ENCODE measurements around the gene GTF2IRD1. TPM values are rescaled to one million over a fixed set of nuclear protein-coding genes. Genes with fewer than 3 reads are reported as not detected.
A peak's percentile ranks its signal among the peaks of the same experiment; 100 is the strongest.

GTF2IRD1 gene
- total and polyA plus RNA-seq, 9 of the 15 experiments (the other 6 are each of a cell fraction or from before 2014, with no cell fraction given): 9.1 to 30.2 (median 14.0) TPM

DNA sequence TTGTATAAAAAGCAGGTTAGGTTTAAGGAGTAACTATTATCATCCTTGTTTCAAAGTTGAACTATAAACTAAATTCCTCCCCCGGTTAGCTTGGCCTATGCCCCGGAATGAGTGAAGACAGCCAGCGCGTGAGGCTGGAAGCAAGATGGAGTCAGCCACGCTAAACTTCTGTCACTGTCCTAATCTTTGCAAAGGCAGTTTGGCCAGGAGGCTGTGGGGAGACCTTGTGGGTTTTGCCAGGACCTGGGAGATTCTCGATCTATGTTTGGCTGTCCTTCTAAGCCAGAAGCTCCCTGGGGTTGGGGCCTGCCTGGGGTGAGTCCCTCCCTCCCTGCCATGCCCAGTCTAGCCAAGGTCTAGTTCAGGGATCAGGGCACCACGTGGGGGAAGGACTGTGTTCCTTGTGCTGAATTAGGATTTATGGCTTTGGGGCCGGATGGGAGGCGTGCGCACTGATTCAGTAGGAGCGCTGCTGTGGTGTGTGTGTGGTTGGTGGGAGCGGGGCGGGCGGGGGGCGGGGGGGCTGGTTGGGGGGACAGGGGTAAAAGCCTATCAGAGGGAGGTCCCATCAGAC, 871 bp upstream of the GTF2IRD1 start (continued):
- TF ChIP-seq, protein P1, sequence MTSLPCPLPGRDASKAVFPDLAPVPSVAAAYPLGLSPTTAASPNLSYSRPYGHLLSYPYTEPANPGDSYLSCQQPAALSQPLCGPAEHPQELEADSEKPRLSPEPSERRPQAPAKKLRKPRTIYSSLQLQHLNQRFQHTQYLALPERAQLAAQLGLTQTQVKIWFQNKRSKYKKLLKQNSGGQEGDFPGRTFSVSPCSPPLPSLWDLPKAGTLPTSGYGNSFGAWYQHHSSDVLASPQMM (CRISPR knock-in tag; IDR thresholded peaks at IDR 0.05): no peak
- TF ChIP-seq ILK (tag; IDR thresholded peaks at IDR 0.05; ENCODE audit: borderline replicate concordance, low read depth) (no peak), PRPF4 (IDR thresholded peaks at IDR 0.05; ENCODE audit: insufficient read depth, low read depth, low read length, poor library complexity, severe bottlenecking) (no peak), SAFB (IDR thresholded peaks at IDR 0.05; ENCODE audit: borderline replicate concordance, low read depth, low read length) (no peak), TAF9B (IDR thresholded peaks at IDR 0.05; ENCODE audit: partially characterized antibody) (no peak), ZNF512 (tag; IDR thresholded peaks at IDR 0.05) (no peak), MECOM (CRISPR knock-in tag; IDR thresholded peaks at IDR 0.05) (no peak), CTCFL (IDR thresholded peaks at IDR 0.05; ENCODE audit: borderline replicate concordance, insufficient read depth, low read depth, low read length, poor library complexity, severe bottlenecking) (no peak), HOMEZ (CRISPR knock-in tag; IDR thresholded peaks at IDR 0.05) (no peak), ZNF232 (CRISPR knock-in tag; IDR thresholded peaks at IDR 0.05) (0 out of 2 replicates have a peak, but pooled peaks have one; percentile 36), PML (IDR thresholded peaks at IDR 0.05; ENCODE audit: low read length) (no peak), ELF1 (tag; IDR thresholded peaks at IDR 0.05) (no peak)
- TF ChIP-seq, protein P2, sequence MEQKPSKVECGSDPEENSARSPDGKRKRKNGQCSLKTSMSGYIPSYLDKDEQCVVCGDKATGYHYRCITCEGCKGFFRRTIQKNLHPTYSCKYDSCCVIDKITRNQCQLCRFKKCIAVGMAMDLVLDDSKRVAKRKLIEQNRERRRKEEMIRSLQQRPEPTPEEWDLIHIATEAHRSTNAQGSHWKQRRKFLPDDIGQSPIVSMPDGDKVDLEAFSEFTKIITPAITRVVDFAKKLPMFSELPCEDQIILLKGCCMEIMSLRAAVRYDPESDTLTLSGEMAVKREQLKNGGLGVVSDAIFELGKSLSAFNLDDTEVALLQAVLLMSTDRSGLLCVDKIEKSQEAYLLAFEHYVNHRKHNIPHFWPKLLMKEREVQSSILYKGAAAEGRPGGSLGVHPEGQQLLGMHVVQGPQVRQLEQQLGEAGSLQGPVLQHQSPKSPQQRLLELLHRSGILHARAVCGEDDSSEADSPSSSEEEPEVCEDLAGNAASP (IDR thresholded peaks at IDR 0.05): no peak
- TF ChIP-seq, protein P3, sequence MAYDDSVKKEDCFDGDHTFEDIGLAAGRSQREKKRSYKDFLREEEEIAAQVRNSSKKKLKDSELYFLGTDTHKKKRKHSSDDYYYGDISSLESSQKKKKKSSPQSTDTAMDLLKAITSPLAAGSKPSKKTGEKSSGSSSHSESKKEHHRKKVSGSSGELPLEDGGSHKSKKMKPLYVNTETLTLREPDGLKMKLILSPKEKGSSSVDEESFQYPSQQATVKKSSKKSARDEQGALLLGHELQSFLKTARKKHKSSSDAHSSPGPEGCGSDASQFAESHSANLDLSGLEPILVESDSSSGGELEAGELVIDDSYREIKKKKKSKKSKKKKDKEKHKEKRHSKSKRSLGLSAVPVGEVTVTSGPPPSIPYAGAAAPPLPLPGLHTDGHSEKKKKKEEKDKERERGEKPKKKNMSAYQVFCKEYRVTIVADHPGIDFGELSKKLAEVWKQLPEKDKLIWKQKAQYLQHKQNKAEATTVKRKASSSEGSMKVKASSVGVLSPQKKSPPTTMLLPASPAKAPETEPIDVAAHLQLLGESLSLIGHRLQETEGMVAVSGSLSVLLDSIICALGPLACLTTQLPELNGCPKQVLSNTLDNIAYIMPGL (CRISPR knock-in tag; IDR thresholded peaks at IDR 0.05): no peak
- TF ChIP-seq, protein P4, sequence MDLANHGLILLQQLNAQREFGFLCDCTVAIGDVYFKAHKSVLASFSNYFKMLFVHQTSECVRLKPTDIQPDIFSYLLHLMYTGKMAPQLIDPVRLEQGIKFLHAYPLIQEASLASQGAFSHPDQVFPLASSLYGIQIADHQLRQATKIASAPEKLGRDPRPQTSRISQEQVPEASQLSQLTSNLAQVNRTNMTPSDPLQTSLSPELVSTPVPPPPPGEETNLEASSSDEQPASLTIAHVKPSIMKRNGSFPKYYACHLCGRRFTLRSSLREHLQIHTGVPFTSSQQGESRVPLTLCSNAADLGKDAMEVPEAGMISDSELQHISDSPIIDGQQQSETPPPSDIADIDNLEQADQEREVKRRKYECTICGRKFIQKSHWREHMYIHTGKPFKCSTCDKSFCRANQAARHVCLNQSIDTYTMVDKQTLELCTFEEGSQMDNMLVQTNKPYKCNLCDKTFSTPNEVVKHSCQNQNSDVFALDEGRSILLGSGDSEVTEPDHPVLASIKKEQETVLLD (IDR thresholded peaks at IDR 0.05): no peak
